ENCODE data around the gene BARX1.

GRCh38 chr9:94002316-94003140 is 47.4 kb upstream of the BARX1 start:
- TF ChIP-seq CTCF (IDR thresholded peaks at IDR 0.05; ENCODE audit: low read length) (peak; percentile 77), EZH2 (optimal IDR thresholded peaks at IDR 0.05; ENCODE audit: low read depth, low read length) (no peak)
